ENCODE data around the gene UBAP2.

UBAP2 gene, protein sequence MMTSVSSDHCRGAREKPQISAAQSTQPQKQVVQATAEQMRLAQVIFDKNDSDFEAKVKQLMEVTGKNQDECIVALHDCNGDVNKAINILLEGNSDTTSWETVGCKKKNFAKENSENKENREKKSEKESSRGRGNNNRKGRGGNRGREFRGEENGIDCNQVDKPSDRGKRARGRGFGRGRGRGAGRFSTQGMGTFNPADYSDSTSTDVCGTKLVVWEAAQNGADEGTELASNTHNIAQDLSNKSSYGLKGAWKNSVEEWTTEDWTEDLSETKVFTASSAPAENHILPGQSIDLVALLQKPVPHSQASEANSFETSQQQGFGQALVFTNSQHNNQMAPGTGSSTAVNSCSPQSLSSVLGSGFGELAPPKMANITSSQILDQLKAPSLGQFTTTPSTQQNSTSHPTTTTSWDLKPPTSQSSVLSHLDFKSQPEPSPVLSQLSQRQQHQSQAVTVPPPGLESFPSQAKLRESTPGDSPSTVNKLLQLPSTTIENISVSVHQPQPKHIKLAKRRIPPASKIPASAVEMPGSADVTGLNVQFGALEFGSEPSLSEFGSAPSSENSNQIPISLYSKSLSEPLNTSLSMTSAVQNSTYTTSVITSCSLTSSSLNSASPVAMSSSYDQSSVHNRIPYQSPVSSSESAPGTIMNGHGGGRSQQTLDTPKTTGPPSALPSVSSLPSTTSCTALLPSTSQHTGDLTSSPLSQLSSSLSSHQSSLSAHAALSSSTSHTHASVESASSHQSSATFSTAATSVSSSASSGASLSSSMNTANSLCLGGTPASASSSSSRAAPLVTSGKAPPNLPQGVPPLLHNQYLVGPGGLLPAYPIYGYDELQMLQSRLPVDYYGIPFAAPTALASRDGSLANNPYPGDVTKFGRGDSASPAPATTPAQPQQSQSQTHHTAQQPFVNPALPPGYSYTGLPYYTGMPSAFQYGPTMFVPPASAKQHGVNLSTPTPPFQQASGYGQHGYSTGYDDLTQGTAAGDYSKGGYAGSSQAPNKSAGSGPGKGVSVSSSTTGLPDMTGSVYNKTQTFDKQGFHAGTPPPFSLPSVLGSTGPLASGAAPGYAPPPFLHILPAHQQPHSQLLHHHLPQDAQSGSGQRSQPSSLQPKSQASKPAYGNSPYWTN

DNA sequence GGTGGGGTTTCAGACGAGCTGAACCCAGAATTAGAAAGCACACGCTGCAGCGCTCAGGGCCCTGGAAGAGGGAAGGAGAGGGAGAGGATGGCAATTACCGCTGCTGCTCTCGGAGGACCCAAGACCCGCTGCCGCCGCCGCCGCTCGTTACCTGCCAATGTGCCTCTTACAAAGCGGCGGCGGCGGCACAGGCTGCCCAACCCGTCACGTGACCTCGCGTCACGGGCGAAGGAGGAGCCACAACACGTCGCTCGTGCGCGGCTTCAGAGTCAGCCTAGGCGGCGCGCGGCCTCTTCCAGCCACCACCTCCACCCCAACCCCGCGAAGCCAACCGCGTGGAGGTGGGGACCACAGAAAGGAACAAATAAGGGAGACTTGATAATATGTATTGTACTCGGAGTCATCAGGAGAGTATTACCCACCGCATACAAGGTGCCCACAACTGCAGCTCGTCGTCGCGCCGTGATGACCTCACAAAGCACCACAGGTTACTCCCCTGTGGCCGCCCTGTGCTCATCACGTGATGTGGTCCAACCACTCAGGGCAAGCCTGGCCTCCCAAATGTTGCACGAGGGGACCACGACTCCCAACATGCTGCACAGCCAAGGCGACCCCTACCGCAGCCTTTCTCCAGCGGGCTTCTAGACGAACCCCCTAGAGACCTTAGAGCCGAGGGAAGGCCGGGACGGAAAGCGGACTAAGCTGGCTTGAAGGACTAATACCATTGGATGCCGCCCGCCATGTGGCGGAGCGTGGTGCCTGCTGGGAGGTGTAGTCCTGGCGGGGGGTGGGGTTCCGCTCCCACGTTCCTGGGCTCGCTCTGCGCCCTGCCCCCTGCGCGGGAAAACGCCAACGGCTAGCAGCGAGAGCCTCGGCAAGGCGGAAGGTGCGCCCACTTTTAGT lies at the start of gene UBAP2:
Gene UBAP2 (minus strand): TSS at position 161 of the 903 bp plus-strand sequence. CDS start 31,739 bp downstream, outside the sequence.
- DNase-seq: peak; percentile 99

GRCh38 chr9:34098307-34098706 lies 49.6 kb upstream of the UBAP2 start:
- no peak for DNase-seq

DNA sequence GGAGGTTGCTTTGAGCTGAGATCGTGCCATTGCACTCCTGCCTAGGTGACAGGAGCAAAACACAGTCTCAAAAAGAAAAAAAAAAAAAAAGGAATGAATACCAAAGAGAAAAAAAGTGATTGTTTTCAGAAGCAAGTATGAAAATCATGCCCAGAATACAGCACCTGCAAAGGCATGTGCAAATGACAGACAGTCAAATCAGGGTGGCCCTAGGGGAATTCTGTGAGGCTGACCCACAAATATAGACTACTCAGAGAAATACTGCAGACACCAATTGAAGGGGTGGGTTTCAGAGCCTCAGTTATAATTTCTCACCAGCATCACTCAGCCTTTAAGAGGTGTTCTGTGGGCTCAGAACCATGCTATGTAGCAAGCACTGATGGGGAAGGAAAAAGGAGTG lies 49.2 kb upstream of the UBAP2 start:
- DNase-seq: no peak

- DNase-seq: no peak
Observed at GRCh38 chr9:34096751-34097150, 48.1 kb upstream of the UBAP2 start.

DNA sequence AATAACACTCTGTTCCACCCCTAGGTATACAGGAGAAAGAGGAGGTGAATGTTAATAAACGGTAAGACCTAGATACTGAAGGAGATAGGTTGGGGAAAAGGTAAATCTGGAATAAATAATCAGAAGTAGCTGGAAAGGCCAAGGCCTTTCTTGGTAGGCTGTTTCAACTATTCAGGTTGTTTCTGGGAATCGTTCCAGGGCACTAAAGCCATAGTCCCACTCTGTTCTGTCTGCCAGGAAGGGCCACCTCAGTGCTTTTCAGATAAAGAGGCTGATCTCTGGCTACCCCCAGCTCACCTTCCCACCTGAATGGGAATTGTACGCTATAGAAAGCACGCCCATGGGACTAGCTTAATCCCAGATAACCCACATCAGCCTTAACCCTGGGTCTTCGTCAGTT lies 44.9 kb upstream of the UBAP2 start:
- no peak for DNase-seq

DNA sequence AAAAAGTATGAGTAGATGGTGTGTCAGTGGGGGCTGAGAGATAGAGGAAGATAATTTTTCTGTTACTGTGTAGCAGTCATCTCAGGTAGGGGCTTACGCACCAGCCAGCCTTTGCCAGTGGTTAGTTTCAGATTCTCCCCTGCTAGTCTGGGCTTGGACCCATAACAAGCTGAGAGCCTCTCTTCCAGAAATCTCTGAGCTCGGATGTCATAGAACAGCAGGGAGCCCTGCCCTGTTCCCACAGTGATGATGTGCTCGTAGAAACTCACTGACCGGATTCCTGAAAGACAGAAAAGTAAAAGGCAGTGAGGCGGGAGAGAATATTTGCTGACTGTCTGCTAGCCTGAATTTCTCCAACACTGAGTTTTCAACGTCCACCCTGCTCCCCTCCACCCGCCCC lies 40.6 kb upstream of the UBAP2 start:
- DNase-seq: no peak

DNA sequence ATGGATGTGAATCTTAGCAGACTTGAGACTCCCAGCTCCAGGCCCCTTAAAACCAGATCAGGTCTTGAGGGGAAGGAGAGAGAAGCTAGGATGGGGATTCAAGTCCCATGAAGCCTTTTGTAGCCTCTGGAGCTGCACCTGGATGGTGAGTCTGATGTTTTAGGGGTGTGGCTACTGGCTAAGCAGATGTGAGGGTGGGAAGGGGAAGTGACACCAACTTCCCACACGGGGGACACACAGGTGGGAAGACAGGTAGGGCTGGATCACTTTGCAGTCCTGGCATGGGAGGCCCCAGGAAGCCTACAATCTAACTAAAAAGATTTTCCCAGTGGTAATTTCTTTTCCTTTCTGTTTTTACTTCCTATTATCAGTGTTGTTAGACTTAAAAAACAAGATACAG lies 38.7 kb upstream of the UBAP2 start:
- no peak for DNase-seq

GRCh38 chr9:34086864-34087263 lies 38.2 kb upstream of the UBAP2 start:
- DNase-seq: no peak

- DNase-seq: no peak
Observed at GRCh38 chr9:34085581-34086500, 37.2 kb upstream of the UBAP2 start.

GRCh38 chr9:34084562-34084961 lies 35.9 kb upstream of the UBAP2 start:
- no peak for DNase-seq

DNA sequence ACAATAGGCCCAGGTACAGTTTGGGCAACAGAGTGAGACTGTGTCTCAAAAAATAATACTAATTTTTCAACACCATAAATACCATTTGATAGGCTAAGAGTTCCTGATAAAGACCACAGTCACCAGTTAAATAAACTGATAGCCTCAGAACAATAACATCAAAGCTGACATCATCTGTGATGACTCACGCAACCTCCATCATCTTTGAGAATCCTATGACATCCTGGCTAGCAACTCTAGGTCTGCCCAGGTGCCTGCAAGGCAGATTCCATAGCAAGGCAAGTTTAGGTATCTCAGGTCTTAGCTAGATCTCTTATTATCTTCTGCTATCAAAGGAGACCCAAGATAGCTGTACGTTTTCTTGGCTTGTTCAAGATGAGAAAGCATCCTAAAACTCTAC lies 30.5 kb upstream of the UBAP2 start:
- DNase-seq: no peak

DNA sequence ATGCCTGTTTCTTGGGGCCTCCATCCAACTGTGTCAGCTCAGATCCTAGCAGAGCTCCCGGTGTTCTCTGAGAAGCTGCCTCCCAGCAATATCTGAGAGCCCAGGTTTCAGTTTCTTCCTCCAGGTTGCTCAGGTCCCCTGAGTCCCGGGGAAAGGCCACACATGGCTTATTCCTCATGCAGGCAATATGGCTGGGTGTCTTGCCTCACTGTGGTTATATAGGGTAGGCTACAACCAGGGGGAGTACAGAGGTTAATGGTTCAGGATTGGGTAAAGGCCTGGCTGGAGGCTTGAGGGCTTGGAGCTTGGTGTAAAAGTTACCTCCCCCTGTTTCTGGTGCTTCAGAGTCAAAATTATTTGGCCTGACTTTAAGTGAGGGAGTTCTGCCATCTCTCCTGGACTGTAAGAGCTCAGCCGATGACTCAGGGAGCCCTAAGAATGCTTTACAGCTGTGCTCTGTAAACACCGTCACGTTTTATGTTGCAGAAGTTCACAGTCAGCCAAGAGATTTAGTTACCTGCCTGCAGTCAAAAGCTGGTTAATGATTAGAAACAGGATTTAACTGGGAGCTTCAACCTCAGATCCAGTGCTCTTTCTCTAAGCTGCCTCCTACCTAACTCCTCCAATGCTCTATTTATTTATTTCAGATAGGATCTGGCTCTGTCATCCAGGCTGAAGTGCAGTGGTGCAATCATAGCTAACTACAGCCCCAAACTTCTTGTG lies 24.3 kb upstream of the UBAP2 start:
- DNase-seq: no peak

DNA sequence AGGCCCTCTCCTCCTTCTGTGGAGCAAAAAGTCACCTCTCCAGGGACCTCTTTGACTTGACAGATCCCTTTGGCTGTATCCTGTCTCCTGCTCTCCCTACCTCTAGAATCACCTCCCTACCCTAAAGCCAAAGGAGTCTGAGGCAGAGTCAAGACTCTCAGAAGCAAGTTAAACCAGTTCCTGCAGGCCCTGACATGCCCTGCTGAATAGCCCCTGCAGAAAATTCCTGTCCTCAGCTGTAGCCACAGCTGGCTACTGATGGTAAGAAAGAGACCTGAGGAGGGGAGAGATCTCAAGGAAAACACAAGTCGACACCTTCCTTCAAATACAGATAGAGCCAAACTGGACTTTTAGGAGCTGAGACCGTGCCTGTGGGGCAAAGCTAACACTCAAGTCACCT lies 23.7 kb upstream of the UBAP2 start:
- no peak for DNase-seq

DNA sequence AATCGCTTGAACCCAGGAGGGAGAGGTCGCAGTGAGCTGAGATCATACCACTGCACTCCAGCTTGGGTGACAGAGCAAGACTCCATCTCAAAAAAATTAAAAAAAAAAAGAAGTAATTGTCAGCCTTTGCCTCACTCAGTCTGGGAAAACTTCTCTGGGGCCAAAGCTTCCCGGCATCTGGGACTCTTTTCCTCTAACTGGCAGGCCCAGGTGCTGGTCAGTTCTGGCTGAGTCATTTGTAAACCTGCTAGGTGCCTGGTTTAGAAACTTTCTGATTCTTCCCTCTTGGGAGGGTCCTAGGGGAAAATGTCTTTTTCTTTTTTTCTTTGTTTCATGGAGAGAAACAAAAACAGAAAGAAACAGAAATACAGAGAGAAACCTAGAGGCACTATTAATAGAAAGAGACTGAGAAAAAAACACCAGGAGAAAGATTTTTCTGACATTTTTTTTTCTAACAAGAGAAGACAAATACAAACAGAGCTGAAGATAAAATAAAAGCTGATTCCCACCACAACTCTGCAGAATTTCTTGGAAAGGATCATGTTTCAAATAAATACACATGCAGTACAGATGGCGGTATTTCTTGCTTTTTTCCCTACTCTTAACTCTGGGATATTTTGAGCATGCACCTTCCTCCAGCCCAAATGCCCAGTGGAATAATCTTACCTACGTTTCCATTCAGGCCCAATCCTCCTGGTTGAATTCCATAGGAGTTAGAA lies 22.1 kb upstream of the UBAP2 start:
- DNase-seq: no peak

- no peak for DNase-seq
Observed at GRCh38 chr9:34069831-34070230, 21.1 kb upstream of the UBAP2 start.

GRCh38 chr9:34065541-34065940 lies 16.9 kb upstream of the UBAP2 start:
- no peak for DNase-seq

DNA sequence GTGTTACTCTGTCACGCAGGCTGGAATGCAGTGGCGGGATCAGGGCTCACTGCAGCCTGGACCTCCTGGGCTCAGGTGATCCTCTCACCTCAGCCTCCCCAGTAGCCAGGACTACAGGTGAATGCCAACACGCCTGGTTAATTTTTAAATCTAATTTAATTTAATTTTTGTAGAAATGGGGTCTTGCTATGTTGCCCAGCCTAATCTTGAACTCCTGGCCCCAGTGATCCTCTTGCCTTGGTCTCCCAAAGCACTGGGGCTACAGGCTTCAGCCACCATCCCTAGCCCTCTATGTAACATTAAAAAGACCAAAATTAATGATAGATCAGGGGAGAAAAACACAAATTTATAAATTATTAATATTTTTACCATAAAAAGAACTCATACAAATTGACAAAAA lies 11.3 kb upstream of the UBAP2 start:
- no peak for DNase-seq

GRCh38 chr9:34059281-34059680 lies 10.6 kb upstream of the UBAP2 start:
- no peak for DNase-seq

GRCh38 chr9:34049630-34050384 lies 1.1 kb upstream of the UBAP2 start:
- DNase-seq: no peak
